Vagina (tissue), 2 donors: ENCODE results near the gene ERAL1. TPM values are rescaled to one million over a fixed set of nuclear protein-coding genes. Genes with fewer than 3 reads are reported as not detected.
"Not testable (repeated sequence)": the region's sequence is repeated elsewhere in the genome, so short reads cannot be mapped to it uniquely, and the experiment has no call there.

Experiments
- DNase-seq, 2 donors: peaks; one replicate each; pipeline ENCODE4 v3.0.0-alpha.2; 2017; ENCODE audit errors: extremely low spot score in 2 of 2
- H3K27ac ChIP-seq: fragments of 200-600 bp; sonication (generic); one replicate; pipeline ENCODE4 v1.5.1; 2019
- H3K27me3 ChIP-seq: fragments of 200-600 bp; sonication (generic); one replicate; pipeline ENCODE4 v1.5.1; 2019
- H3K36me3 ChIP-seq, 2 donors: fragments of 200-600 bp; sonication (generic); one replicate each; pipeline ENCODE4 v1.5.1; 2017 to 2019
- H3K4me1 ChIP-seq: fragments of 200-600 bp; sonication (generic); one replicate; pipeline ENCODE4 v1.5.1; 2019
- H3K4me3 ChIP-seq, 2 donors: fragments of 200-600 bp; sonication (generic); 1 replicate in 1 of 2; 2 replicates in 1 of 2; pipeline ENCODE4 v1.5.1; 2016 to 2019
- H3K9me3 ChIP-seq: fragments of 200-600 bp; sonication (generic); one replicate; pipeline ENCODE4 v1.5.1; 2019
- CTCF ChIP-seq, 3 experiments: fragments of 450-650 bp in 2 of 3; fragments of 200-600 bp in 1 of 3; sonication (generic) in 1 of 3; IDR thresholded peaks; one replicate each; pipeline ENCODE4 v1.5.1; 2017 to 2019; ENCODE audit warnings: antibody characterized with exemption in 3 of 3, mild to moderate bottlenecking in 2 of 3, moderate library complexity in 2 of 3
- POLR2A ChIP-seq, 2 donors: fragments of 450-650 bp; IDR thresholded peaks; one replicate each; pipeline ENCODE4 v1.6.1; 2017; ENCODE audit warnings: antibody characterized with exemption in 2 of 2, mild to moderate bottlenecking in 2 of 2, moderate library complexity in 2 of 2
- POLR2AphosphoS5 ChIP-seq, 2 donors: sonication (generic); formaldehyde crosslinking; IDR thresholded peaks; one replicate each; pipeline ENCODE4 v1.9.0; 2017; ENCODE audit warnings: antibody characterized with exemption in 2 of 2, mild to moderate bottlenecking in 2 of 2, low read depth in 1 of 2; ENCODE audit not compliant: insufficient read depth in 1 of 2
- intact Hi-C: fragments of 100-400 bp; cut with DNase I; formaldehyde crosslinking; loops from one replicate; pipeline ENCODE4 v1.15.1; 2023
- total RNA-seq: library from RNA; depleted of rRNA; stranded (reverse); fragments of >200 nt; gene quantifications from one replicate; pipeline ENCODE4 v1.2.3, GENCODE V29; 2016

The ERAL1 gene
- total RNA-seq, 1 donor from 2014 or later = 44.9 TPM

DNA sequence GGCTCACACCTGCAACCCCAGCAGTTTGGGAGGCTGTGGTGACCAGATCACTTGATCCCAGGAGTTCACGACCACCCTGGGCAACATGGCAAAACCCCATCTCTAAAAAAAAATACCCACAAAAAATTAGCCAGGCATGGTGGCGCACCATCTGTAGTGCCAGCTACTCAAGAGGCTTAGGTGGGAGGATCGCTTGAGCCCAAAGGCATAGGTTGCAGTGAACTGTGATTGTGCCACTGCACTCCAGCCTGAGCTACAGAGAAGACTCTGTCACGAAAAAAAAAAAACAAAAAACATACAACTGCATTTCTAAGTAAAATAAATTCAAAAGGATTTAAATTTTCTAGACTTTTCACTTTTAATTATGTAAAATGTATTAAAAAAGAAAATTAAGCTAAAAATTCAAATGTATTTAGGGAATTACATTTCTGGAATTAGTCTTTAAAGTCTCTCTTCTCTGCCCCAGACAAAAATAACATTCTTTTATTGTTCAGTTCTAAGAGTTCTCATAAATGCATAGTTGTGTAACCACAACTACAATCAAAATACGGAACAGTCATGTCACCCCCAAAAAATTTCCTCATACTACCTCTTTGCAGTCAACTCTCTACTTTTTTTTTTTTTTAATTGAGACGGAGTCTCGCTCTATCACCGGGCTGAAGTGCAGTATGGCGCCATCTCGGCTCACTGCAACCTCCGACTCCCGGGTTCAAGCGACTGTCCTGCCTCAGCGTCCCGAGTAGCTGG lies 26.3 kb upstream of the ERAL1 start:
- no peak overlapping the region for H3K4me3 ChIP-seq
- DNase-seq = no peak
- H3K27me3 ChIP-seq = no peaks in the 10 kb centered on the region
- H3K36me3 ChIP-seq = no peaks in the 10 kb centered on the region
- H3K4me1 ChIP-seq = peaks cover 12% of the 10 kb centered on the region
- intact Hi-C loops = no loop called here
- peak in 1 of 2 donors; percentile 43 for TF ChIP-seq POLR2AphosphoS5 (IDR thresholded peaks at IDR 0.05; ENCODE audit: insufficient read depth in 1 of 2, low read depth in 1 of 2)
- TF ChIP-seq POLR2A (IDR thresholded peaks at IDR 0.05) = no peak
- no peak for TF ChIP-seq CTCF (IDR thresholded peaks at IDR 0.05)
- H3K27ac ChIP-seq = no peak overlapping the region
- no peaks in the 10 kb centered on the region for H3K9me3 ChIP-seq

DNA sequence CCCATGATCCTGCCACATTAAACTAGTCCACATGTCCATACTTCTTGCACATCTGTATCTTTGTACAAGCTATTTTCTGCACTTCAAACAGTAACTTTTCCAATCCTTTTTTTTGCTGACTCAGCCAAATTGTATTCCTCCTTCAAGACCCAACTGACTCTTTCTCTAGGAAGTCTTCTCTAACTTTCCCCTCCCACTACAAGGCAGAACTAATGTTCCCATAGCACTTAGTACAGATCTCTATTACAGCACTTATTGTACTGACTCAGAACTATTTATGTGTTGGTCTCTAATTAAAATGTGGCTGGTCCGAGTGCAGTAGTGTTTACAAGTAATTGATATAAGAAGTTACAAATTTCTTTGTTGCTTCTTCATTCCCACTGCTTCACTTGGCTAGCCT lies 20.4 kb upstream of the ERAL1 start:
- Histone ChIP-seq H3K4me1 (no peaks in the 10 kb centered on the region), H3K27me3 (no peaks in the 10 kb centered on the region), H3K9me3 (no peaks in the 10 kb centered on the region), H3K36me3 (no peaks in the 10 kb centered on the region), H3K27ac (no peak overlapping the region), H3K4me3 (no peak overlapping the region)
- DNase-seq = no peak
- no peak for TF ChIP-seq CTCF (IDR thresholded peaks at IDR 0.05)
- no peak for TF ChIP-seq POLR2A (IDR thresholded peaks at IDR 0.05)
- no peak for TF ChIP-seq POLR2AphosphoS5 (IDR thresholded peaks at IDR 0.05; ENCODE audit: insufficient read depth in 1 of 2, low read depth in 1 of 2)
- intact Hi-C loops = no loop called here

DNA sequence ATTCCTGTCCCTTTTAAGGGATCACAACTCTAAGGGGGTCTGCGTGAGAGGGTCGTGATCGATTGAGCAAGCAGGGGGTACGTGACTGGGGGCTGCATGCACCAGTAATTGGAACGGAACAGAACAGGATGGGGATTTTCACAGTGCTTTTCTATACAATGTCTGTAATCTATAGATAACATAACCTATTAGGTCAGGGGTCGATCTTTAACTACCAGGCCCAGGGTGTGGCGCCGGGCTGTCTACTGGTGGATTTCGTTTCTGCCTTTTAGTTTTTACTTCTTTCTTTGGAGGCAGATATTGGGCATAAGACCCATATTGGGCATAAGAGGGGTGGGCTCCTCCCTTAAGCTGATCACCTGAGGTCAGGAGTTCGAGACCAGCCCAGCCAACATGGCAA lies 18.3 kb upstream of the ERAL1 start:
- H3K9me3 ChIP-seq, H3K4me3 ChIP-seq, DNase-seq, intact Hi-C loops, H3K36me3 ChIP-seq, H3K27ac ChIP-seq, H3K4me1 ChIP-seq, H3K27me3 ChIP-seq: not testable (repeated sequence)

DNA sequence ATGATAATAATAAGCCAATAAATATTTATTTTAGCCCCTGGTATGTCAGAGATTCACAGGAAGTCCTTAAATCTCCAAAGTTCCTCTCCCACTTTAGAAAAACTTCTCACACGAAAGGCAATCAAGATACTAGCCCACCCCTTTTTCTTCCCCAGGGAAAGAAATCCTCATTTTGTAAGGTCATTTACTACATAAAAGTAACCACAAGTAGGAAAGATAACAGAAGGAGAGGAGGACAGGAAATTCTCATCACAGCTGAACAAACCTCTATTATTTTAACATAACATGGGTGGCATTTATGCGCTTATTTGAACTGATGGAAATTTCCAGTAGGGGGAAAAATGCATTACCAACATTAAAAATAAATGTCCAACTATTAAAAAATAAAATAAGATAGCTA lies 15.6 kb upstream of the ERAL1 start:
- no peak overlapping the region for H3K4me3 ChIP-seq
- H3K4me1 ChIP-seq = peaks cover 16% of the 10 kb centered on the region
- no peak overlapping the region for H3K27ac ChIP-seq
- no peaks in the 10 kb centered on the region for H3K36me3 ChIP-seq
- intact Hi-C loops = no loop called here
- no peak for DNase-seq
- no peaks in the 10 kb centered on the region for H3K9me3 ChIP-seq
- TF ChIP-seq POLR2AphosphoS5 (IDR thresholded peaks at IDR 0.05; ENCODE audit: insufficient read depth in 1 of 2, low read depth in 1 of 2) (no peak), POLR2A (IDR thresholded peaks at IDR 0.05) (no peak), CTCF (IDR thresholded peaks at IDR 0.05) (no peak)
- H3K27me3 ChIP-seq = no peaks in the 10 kb centered on the region

- Histone ChIP-seq H3K36me3 (no peaks in the 10 kb centered on the region), H3K27me3 (no peaks in the 10 kb centered on the region), H3K4me1 (peaks cover 16% of the 10 kb centered on the region), H3K27ac (peak overlapping the region; percentile 76), H3K4me3 (peak overlapping the region; percentile 61 to 85), H3K9me3 (no peaks in the 10 kb centered on the region)
- no peak for DNase-seq
- intact Hi-C loops = no loop called here
- TF ChIP-seq CTCF (IDR thresholded peaks at IDR 0.05) (no peak), POLR2A (IDR thresholded peaks at IDR 0.05) (no peak), POLR2AphosphoS5 (IDR thresholded peaks at IDR 0.05; ENCODE audit: insufficient read depth in 1 of 2, low read depth in 1 of 2) (no peak)
Observed at GRCh38 chr17:28841901-28842281, 12.9 kb upstream of the ERAL1 start.
